Nephron (organoid): ENCODE data around the gene SLC26A3.

Experiments
- H3K27ac Mint-ChIP-seq, 3 experiments: 2 replicates each; pipeline ENCODE4 v1.8.0; 2020; ENCODE audit warnings: mixed read lengths in 3 of 3, mild to moderate bottlenecking in 2 of 3, moderate library complexity in 1 of 3
- H3K27me3 Mint-ChIP-seq: 2 replicates; pipeline ENCODE4 v1.8.0; 2021; ENCODE audit warnings: low read depth, mild to moderate bottlenecking, moderate library complexity, mixed read lengths
- H3K36me3 Mint-ChIP-seq: 2 replicates; pipeline ENCODE4 v1.8.0; 2020; ENCODE audit warnings: low read depth, mixed read lengths
- H3K4me1 Mint-ChIP-seq: 2 replicates; pipeline ENCODE4 v1.8.0; 2020; ENCODE audit warnings: mixed read lengths
- H3K4me3 Mint-ChIP-seq, 3 experiments: 2 replicates each; pipeline ENCODE4 v1.8.0; 2020; ENCODE audit warnings: mild to moderate bottlenecking in 3 of 3, mixed read lengths in 3 of 3, moderate library complexity in 2 of 3
- H3K9me3 Mint-ChIP-seq: 2 replicates; pipeline ENCODE4 v1.8.0; 2020; ENCODE audit warnings: mixed read lengths
- CTCF ChIP-seq, 3 experiments: fragments of 200-600 bp; sonication (generic); IDR thresholded peaks; one replicate each; pipeline ENCODE4 v1.5.0; 2021; ENCODE audit warnings: antibody characterized with exemption in 3 of 3; ENCODE audit not compliant: unreplicated experiment in 3 of 3

Gene SLC26A3

GRCh38 chr7:107782374-107782773, 20.6 kb downstream of the SLC26A3 start:
- no peaks in the 10 kb centered on the region for H3K36me3 Mint-ChIP-seq
- no peak for TF ChIP-seq CTCF (IDR thresholded peaks at IDR 0.05; ENCODE audit: unreplicated experiment in 3 of 3)
- no peaks in the 10 kb centered on the region for H3K4me1 Mint-ChIP-seq
- H3K9me3 Mint-ChIP-seq: no peaks in the 10 kb centered on the region
- H3K4me3 Mint-ChIP-seq: no peak overlapping the region
- H3K27ac Mint-ChIP-seq: no peak overlapping the region
- H3K27me3 Mint-ChIP-seq: peaks cover 8% of the 10 kb centered on the region

GRCh38 chr7:107779647-107780099, 23.4 kb downstream of the SLC26A3 start:
- no peak for TF ChIP-seq CTCF (IDR thresholded peaks at IDR 0.05; ENCODE audit: unreplicated experiment in 3 of 3)
- Mint-ChIP-seq H3K9me3 (no peaks in the 10 kb centered on the region), H3K27me3 (peaks cover 4% of the 10 kb centered on the region), H3K4me3 (no peak overlapping the region), H3K27ac (no peak overlapping the region), H3K4me1 (no peaks in the 10 kb centered on the region), H3K36me3 (no peaks in the 10 kb centered on the region)

- H3K9me3 Mint-ChIP-seq: no peaks in the 10 kb centered on the region
- H3K36me3 Mint-ChIP-seq: no peaks in the 10 kb centered on the region
- no peak overlapping the region for H3K27ac Mint-ChIP-seq
- H3K27me3 Mint-ChIP-seq: peaks cover 4% of the 10 kb centered on the region
- H3K4me1 Mint-ChIP-seq: no peaks in the 10 kb centered on the region
- H3K4me3 Mint-ChIP-seq: no peak overlapping the region
- TF ChIP-seq CTCF (IDR thresholded peaks at IDR 0.05; ENCODE audit: unreplicated experiment in 3 of 3): no peak
These were observed 24.7 kb downstream of the SLC26A3 start for GRCh38 chr7:107778283-107778682.

- Mint-ChIP-seq H3K4me3 (no peak overlapping the region), H3K27ac (no peak overlapping the region)
These were observed 25.3 kb downstream of the SLC26A3 start for GRCh38 chr7:107777702-107778101.

GRCh38 chr7:107773027-107773426, 30.0 kb downstream of the SLC26A3 start:
- H3K36me3 Mint-ChIP-seq: no peaks in the 10 kb centered on the region
- peaks cover 4% of the 10 kb centered on the region for H3K27me3 Mint-ChIP-seq
- H3K4me1 Mint-ChIP-seq: no peaks in the 10 kb centered on the region
- TF ChIP-seq CTCF (IDR thresholded peaks at IDR 0.05; ENCODE audit: unreplicated experiment in 3 of 3): no peak
- no peak overlapping the region for H3K4me3 Mint-ChIP-seq
- H3K9me3 Mint-ChIP-seq: no peaks in the 10 kb centered on the region
- no peak overlapping the region for H3K27ac Mint-ChIP-seq

More at GRCh38 chr7:107777702-107778101, 25.3 kb downstream of the SLC26A3 start:
- H3K4me1 Mint-ChIP-seq: no peaks in the 10 kb centered on the region
- H3K36me3 Mint-ChIP-seq: no peaks in the 10 kb centered on the region
- TF ChIP-seq CTCF (IDR thresholded peaks at IDR 0.05; ENCODE audit: unreplicated experiment in 3 of 3): no peak
- H3K27me3 Mint-ChIP-seq: peaks cover 4% of the 10 kb centered on the region
- H3K9me3 Mint-ChIP-seq: no peaks in the 10 kb centered on the region

- H3K27ac Mint-ChIP-seq: no peak overlapping the region
- peaks cover 4% of the 10 kb centered on the region for H3K27me3 Mint-ChIP-seq
- H3K9me3 Mint-ChIP-seq: no peaks in the 10 kb centered on the region
- no peak for TF ChIP-seq CTCF (IDR thresholded peaks at IDR 0.05; ENCODE audit: unreplicated experiment in 3 of 3)
- no peaks in the 10 kb centered on the region for H3K36me3 Mint-ChIP-seq
- H3K4me1 Mint-ChIP-seq: no peaks in the 10 kb centered on the region
- H3K4me3 Mint-ChIP-seq: no peak overlapping the region
These were observed 34.8 kb downstream of the SLC26A3 start for GRCh38 chr7:107768263-107768662.
